Stimulated activated CD8-positive, alpha-beta memory T cell treated with anti-CD3 and anti-CD28 coated beads, Interleukin-2, amount 100 ng/mL, for 1 hour (primary cell): ENCODE results near the gene RNF227.

Source experiments
- DNase-seq, 2 donors: peaks; one replicate each; pipeline ENCODE4 v3.0.0-alpha.2; 2020; ENCODE audit warnings: low read depth in 2 of 2

Gene RNF227

DNA sequence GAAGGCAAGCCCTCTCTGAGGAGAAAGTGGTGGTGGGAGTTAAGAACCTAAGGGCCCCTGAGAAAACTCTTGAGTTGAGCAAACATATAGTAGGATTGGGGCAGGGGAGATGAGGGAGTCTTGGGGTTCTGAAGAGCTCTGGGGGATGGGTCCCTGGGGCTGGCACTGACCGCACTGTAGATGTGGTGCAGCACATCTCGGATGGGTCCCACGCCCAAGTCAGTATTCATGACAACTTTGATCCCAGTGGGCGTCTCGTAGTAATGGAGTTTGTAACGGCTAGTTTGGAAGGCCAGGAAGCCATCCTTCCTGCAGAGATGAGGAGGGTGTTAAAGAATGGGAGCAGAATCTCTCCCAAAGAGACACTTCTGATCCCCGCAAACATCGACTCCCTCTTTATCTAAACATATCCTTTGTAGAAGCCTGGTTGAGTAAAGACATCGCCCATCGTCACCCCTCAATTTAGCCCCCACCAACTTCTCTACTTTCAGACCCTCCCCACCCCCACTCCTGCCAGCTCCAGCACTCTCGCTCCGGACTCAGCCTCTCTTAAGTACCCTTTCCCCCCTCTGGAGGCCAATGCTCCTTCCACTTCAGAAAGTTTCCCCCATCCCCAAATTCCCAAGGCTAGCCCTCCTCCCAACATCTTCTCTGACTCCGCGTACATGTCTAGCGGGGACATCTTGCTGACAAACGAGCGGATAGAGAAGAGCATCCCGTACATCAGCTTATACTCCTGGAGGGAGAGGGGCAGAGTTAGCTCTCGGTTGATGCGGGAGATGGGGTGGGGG lies 14.9 kb upstream of the RNF227 start:
- DNase-seq, result no peak

- no peak for DNase-seq
Measured at GRCh38 chr17:7929158-7930023, 13.3 kb upstream of the RNF227 start, which contains the start of gene KCNAB3. KCNAB3 (minus strand) TSS chr17:7929856; CDS start chr17:7929435, 421 bp downstream.

DNA sequence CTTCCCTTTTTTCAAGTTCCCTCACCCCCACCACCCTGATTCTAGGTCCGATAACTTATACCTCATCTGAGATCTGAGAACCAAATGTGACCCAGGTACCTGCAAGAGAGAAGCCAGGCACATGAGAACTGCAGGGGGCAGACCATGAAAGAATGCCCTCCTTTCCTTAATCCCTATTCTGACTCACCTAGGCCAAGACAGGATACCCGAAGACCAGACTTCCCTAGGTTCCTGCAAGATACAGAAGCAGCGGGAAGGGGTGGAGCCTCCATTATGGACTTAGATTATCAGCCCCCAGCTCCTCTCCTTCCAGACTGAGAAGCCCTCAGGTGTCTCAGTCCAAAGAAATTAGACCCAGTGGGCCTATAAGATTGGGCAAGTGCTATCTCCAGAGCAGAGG lies 11.5 kb upstream of the RNF227 start:
- no peak for DNase-seq

DNA sequence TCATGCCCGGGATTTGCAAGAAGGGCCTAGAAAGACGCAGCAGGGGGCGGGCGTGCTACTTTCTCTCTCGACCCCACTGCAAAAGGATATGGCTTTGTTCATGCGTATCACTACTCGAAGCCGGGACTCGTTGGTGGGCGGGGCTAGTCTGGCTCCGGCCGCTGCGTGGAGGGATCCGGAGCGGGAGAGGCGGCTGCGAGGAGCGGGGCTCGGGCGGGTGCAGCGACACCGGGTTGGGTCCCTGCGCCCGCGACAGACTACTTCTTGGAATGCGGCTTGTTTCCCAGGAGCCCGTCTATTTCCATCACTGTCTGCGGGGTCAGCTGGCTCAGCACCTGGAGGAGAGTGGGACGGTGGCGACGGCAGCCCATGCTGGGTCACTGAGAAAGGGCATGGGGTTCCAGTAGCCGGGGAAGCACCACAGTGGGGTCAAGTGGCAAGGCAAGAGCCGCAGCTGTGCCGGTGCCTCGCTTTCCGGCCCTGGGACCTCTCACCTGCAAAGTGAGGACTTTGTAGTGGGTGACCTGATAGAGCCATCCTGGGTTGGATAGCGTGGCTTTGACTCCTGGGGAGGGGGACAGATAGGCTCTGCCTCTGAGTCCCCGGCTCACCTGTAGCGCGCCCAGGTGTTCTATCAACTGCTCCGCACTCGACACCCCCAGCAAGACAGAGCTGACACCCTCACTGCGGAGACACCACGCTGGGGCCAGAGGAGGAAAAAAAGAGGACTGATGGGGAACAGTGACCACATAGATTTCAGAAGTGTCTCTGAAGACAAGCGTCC lies 6.9 kb upstream of the RNF227 start:
- DNase-seq, result peak; percentile 67 to 68

DNA sequence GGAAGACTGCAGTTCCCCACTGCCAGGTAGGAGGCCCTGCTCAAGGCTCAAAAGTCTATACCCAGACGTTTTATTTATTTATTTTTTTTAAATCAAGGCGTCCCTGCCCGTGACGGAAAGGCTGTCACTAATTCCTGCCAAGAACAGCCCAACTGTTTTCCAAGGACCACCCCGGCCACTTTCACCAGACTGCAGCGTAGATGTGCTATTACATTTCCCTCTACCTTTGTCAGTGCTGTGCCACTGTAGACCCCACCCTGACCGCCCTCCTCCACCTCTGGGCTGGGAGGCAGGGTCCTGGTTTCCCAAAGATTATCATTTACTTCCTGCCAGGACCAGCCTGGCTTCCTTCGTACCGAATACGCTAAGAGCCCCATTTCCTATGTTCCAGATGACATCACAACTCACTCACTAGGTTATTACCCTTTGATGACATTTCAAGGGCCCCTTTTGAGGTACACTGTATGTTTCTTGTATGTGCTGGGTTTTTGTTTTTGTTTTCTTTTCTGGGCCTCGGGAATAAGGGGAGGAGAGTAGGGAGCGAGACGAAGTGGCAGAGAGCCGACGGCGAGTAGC lies 6.3 kb upstream of the RNF227 start:
- DNase-seq, result no peak

DNA sequence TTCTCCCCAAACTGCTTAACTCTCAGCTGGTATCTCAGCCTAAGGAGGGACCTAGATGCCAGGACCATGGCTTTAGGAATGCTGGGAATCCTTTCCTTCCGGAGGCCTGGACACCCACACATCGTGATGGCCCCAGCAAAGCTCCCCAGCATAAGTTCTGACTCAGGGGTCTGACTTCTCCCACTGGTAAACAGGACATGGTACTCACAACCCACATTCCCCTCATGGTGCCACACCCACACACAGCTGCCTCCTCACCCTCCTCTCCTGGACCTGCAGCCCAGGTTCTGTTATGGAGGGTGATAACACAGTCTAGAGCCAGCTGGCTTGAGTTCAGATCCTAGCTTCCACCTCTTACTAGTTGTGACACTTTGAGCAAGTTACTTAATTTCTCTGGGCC lies 719 bp upstream of the RNF227 start:
- no peak for DNase-seq

- DNase-seq, result no peak
Measured at GRCh38 chr17:7916385-7916682, 245 bp upstream of the RNF227 start.

DNA sequence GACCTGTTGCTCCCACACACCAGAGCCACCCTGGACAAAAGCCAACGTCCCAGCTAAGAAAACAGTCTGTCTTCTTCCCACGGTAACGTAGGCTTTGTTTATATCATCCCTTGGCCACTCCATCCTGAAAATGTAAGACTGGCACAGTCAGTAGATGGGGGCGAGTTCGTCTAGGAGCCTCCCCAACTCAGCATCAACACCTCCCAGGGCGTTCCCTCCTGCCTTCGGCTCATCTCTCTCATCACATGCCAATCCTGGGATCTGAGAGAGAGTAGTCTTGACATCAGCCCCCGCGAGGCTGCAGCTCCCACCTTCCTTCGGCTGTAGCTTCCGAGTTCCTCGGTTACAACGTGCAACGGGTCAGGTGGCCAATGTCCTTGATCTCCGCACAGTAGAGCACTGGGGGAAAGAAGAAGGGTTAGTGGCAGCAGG lies 894 bp downstream of the RNF227 start:
- no peak for DNase-seq

GRCh38 chr17:7912927-7913524 lies 3.1 kb downstream of the RNF227 start:
- no peak for DNase-seq

DNA sequence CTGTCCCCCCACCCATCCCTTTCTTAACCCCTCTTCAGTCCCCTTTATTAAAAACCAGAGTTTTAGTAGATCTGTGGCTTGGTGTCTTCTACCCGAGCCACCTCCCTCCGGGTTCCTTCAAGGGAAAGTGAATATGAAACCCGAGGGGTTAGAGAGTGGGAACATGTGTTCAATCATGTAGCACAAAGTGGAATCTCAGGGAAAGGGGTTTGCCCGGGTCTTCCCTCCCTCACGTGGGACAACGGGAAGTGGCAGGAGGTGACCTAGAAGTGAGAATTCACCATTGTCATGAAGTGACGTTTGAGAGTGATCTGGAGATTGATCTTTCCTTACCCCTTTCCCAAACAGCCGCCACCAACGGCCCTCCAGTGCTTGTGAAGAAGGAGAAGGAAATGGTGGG lies 5.0 kb downstream of the RNF227 start:
- DNase-seq, result no peak

GRCh38 chr17:7910711-7911110 lies 5.4 kb downstream of the RNF227 start:
- DNase-seq, result no peak

DNA sequence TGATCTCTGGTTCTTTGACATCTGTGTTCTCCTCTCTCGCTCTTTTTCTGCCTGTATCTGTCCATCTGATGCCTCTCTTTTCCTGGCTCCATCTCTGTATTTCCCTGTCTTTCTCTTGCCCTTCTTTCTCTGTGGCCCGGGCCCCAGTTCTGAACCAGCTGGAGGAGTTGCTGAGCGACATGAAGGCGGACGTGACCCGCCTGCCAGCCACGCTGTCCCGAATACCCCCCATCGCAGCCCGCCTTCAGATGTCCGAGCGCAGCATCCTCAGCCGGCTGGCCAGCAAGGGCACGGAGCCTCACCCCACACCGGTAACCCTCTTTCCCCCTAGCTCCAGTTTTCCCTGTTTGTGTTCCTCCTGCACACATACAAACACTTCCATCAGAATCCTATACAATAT lies 5.8 kb downstream of the RNF227 start:
- DNase-seq, result no peak

DNA sequence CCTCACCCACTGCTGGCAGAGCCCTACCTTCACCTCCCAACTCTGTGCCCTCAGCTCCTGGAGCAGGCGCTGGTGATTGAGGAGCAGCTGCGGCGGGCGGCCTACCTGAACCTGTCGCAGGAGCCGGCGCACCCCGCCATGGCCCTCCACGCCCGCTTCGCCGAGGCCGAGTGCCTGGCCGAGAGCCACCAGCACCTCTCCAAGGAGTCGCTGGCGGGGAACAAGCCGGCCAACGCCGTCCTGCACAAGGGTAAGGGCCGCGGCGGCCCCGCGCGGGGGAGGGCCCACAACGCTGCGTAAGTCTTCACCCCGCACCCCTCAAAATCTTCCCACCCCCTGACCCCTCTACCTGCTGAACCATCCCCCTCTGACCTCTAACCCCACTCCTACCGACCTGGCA lies 7.0 kb downstream of the RNF227 start:
- no peak for DNase-seq

- DNase-seq, result no peak
Measured at GRCh38 chr17:7903154-7904103, 12.7 kb downstream of the RNF227 start.

GRCh38 chr17:7897773-7898172 lies 18.3 kb downstream of the RNF227 start:
- no peak for DNase-seq

DNA sequence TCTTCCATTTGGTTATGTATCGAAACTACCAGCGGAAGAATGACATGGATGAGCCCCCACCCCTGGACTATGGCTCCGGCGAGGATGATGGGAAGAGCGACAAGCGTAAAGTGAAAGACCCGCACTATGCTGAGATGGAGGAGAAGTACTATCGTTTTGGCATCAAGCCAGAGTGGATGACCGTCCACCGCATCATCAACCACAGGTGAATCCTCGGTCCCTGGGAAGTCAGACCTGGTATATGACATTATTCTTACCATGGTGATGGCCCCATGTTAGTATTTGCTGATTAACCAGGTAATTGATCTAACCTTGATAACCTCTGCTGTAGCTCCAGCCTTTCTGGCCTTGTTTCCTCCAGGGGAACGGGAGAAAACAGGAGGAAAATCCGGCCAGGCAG lies 19.0 kb downstream of the RNF227 start:
- no peak for DNase-seq

DNA sequence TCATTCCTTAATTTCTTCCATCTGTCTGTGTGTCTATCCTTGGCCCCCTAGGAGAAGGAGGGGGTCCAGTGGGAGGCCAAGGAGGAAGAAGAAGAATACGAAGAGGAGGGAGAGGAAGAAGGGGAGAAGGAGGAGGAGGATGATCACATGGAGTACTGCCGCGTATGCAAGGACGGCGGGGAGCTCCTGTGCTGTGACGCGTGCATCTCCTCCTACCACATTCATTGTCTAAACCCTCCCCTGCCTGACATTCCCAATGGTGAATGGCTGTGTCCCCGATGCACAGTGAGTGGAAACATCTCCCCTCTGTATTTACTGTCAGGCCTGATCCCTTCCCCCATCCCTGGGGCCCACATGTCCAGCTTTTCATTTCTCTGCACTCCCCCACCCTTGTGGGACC lies 21.2 kb downstream of the RNF227 start:
- DNase-seq, result no peak

DNA sequence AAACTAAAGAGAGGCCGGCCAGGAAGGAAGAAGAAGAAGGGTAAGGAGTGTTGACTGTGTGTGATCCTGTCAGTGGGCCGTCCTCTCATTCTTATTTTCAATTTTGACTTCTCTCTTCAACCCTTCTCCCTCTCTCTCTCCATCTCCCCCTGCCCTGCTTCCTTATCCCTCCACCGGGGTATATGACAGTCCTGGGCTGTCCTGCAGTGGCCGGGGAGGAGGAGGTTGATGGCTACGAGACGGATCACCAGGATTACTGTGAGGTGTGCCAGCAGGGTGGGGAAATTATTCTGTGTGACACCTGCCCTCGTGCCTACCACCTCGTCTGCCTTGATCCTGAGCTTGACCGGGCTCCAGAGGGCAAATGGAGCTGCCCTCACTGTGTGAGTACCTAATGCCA lies 21.9 kb downstream of the RNF227 start:
- no peak for DNase-seq

- no peak for DNase-seq
Measured at GRCh38 chr17:7893187-7893880, 22.8 kb downstream of the RNF227 start.
